ENCODE data around the gene CCDC47.

Gene CCDC47

GRCh38 chr17:63704259-63704576, 69.2 kb downstream of the CCDC47 start:
- no peak for DNase-seq (ENCODE audit: low read depth)
- no peak overlapping the region for H3K4me3 ChIP-seq (ENCODE audit: control insufficient read depth, low read depth, low read length)
- TF ChIP-seq CTCF (conservative IDR thresholded peaks at IDR 0.05; ENCODE audit: control insufficient read depth, insufficient read depth, low read depth, low read length), result no peak

GRCh38 chr17:63703556-63704258, 69.7 kb downstream of the CCDC47 start:
- no peak for TF ChIP-seq CTCF (conservative IDR thresholded peaks at IDR 0.05; ENCODE audit: control insufficient read depth, insufficient read depth, low read depth, low read length)
- DNase-seq (ENCODE audit: low read depth), result no peak
- H3K4me3 ChIP-seq (ENCODE audit: control insufficient read depth, low read depth, low read length), result no peak overlapping the region

GRCh38 chr17:63703029-63703428, 70.4 kb downstream of the CCDC47 start:
- no peak overlapping the region for H3K4me3 ChIP-seq (ENCODE audit: control insufficient read depth, low read depth, low read length)
- TF ChIP-seq CTCF (conservative IDR thresholded peaks at IDR 0.05; ENCODE audit: control insufficient read depth, insufficient read depth, low read depth, low read length), result no peak
- no peak for DNase-seq (ENCODE audit: low read depth)

GRCh38 chr17:63702721-63703015, 70.7 kb downstream of the CCDC47 start:
- no peak for DNase-seq (ENCODE audit: low read depth)
- H3K4me3 ChIP-seq (ENCODE audit: control insufficient read depth, low read depth, low read length), result no peak overlapping the region
- TF ChIP-seq CTCF (conservative IDR thresholded peaks at IDR 0.05; ENCODE audit: control insufficient read depth, insufficient read depth, low read depth, low read length), result no peak

GRCh38 chr17:63701868-63702720, 71.3 kb downstream of the CCDC47 start:
- no peak overlapping the region for H3K4me3 ChIP-seq (ENCODE audit: control insufficient read depth, low read depth, low read length)
- no peak for DNase-seq (ENCODE audit: low read depth)
- TF ChIP-seq CTCF (conservative IDR thresholded peaks at IDR 0.05; ENCODE audit: control insufficient read depth, insufficient read depth, low read depth, low read length), result no peak

GRCh38 chr17:63701456-63701820, 72.0 kb downstream of the CCDC47 start:
- H3K4me3 ChIP-seq (ENCODE audit: control insufficient read depth, low read depth, low read length), result no peak overlapping the region
- no peak for DNase-seq (ENCODE audit: low read depth)
- no peak for TF ChIP-seq CTCF (conservative IDR thresholded peaks at IDR 0.05; ENCODE audit: control insufficient read depth, insufficient read depth, low read depth, low read length)

Data from fibroblast of mammary gland (primary cell).